OCI-LY1 (cell line): Measurements from ENCODE around the gene NLRP2B.

Source experiments
- CTCF ChIP-seq: fragments of 200-600 bp; sonication (generic), shearing (Covaris generic); IDR thresholded peaks from 2 replicates; pipeline ENCODE4 v1.5.1; 2017; ENCODE audit warnings: mild to moderate bottlenecking, antibody characterized with exemption, low read length, moderate library complexity, mixed read lengths
- EZH2 ChIP-seq: fragments of 200-600 bp; sonication (generic), shearing (Covaris generic); IDR thresholded peaks from 2 replicates; pipeline ENCODE4 v1.8.0; 2017; ENCODE audit warnings: borderline replicate concordance, mixed run types, mild to moderate bottlenecking, antibody characterized with exemption, low read length, moderate library complexity, mixed read lengths

- no peak for TF ChIP-seq EZH2
- no peak for TF ChIP-seq CTCF
Measured at GRCh38 chrX:57681341-57681740, 1.3 kb upstream of the NLRP2B start.
